B cell (primary cell): ENCODE results near the gene GPR87. TPM values are rescaled to one million over a fixed set of nuclear protein-coding genes. Genes with fewer than 3 reads are reported as not detected.
A peak's percentile ranks its signal among the peaks of the same experiment; 100 is the strongest.

Source experiments
- ATAC-seq: fragments of 200-7000 bp; cut with Tn5 transposase; one replicate; pipeline ENCODE4 v1.10.0; 2021; ENCODE audit warnings: low read depth, mild to moderate bottlenecking, moderate number of reproducible peaks, moderate library complexity
- CTCF ChIA-PET: fragments of 350-600 bp; sonication (Branson Sonifier 250); formaldehyde crosslinking; loops from one replicate; lab custom pipeline; 2021; ENCODE audit warnings: antibody characterized with exemption, inconsistent platforms; lab: Charles Lee
- POLR2A ChIA-PET: fragments of 350-600 bp; sonication (Branson Sonifier 250); formaldehyde crosslinking; loops from one replicate; lab custom pipeline; 2021; ENCODE audit warnings: antibody characterized with exemption; lab: Charles Lee
- DNase-seq: peaks from one replicate; pipeline ENCODE4 v3.0.0; 2013
- H2AFZ ChIP-seq: 2 replicates; pipeline ENCODE4 v1.6.1; 2012; ENCODE audit warnings: mild to moderate bottlenecking, low read depth, low read length; ENCODE audit not compliant: insufficient read depth, poor library complexity, severe bottlenecking
- H3K27ac ChIP-seq, 2 donors: 1 replicate in 1 of 2; 2 replicates in 1 of 2; pipeline ENCODE4 v1.5.1; 2012 to 2013; ENCODE audit warnings: low read length in 2 of 2, mild to moderate bottlenecking in 2 of 2, moderate library complexity in 1 of 2
- H3K27me3 ChIP-seq, 4 experiments: fragments of 200-600 bp in 1 of 4; sonication (generic) in 1 of 4; replicated peaks in 1 of 4; 1 replicate in 2 of 4; 2 replicates in 2 of 4; pipeline versions ENCODE4 v1.6.1 to v1.7.0; 2013 to 2016; ENCODE audit warnings: low read length in 3 of 4, mild to moderate bottlenecking in 2 of 4, mixed read lengths in 1 of 4, moderate library complexity in 1 of 4; ENCODE audit not compliant: insufficient read depth in 4 of 4, control insufficient read depth in 3 of 4; ENCODE audit errors: control extremely low read depth in 1 of 4
- H3K36me3 ChIP-seq, 2 experiments: replicated peaks in 1 of 2; 1 replicate in 1 of 2; 2 replicates in 1 of 2; pipeline versions ENCODE4 v1.6.1 to v1.7.1; 2013; ENCODE audit warnings: low read length in 1 of 2; ENCODE audit not compliant: insufficient read depth in 2 of 2, control insufficient read depth in 1 of 2; ENCODE audit errors: control extremely low read depth in 1 of 2, extremely low read depth in 1 of 2
- H3K4me1 ChIP-seq, 2 donors: fragments of 200-600 bp in 1 of 2; sonication (generic) in 1 of 2; 1 replicate in 1 of 2; 2 replicates in 1 of 2; pipeline versions ENCODE4 v1.5.1 to v1.6.1; 2013 to 2017; ENCODE audit warnings: low read length in 2 of 2; ENCODE audit not compliant: control insufficient read depth in 2 of 2, insufficient read depth in 2 of 2
- H3K4me2 ChIP-seq: replicated peaks from 2 replicates; pipeline ENCODE3; 2012; ENCODE audit warnings: mild to moderate bottlenecking, low read depth, low read length; ENCODE audit not compliant: poor library complexity, severe bottlenecking
- H3K4me3 ChIP-seq, 5 experiments: fragments of 200-600 bp in 1 of 5; sonication (generic) in 1 of 5; 1 replicate in 3 of 5; 2 replicates in 2 of 5; pipeline versions ENCODE4 v1.5.1 to v1.7.0; 2011 to 2016; ENCODE audit warnings: low read length in 4 of 5, mild to moderate bottlenecking in 4 of 5, low read depth in 2 of 5, control low read depth in 1 of 5, moderate library complexity in 1 of 5; ENCODE audit not compliant: insufficient read depth in 1 of 5; ENCODE audit errors: control extremely low read depth in 1 of 5, extremely low read depth in 1 of 5
- H3K79me2 ChIP-seq: fragments of 200-600 bp; sonication (generic); one replicate; pipeline ENCODE4 v1.6.0; 2016; ENCODE audit warnings: low read length; ENCODE audit not compliant: control insufficient read depth, insufficient read depth
- H3K9ac ChIP-seq: fragments of 200-600 bp; sonication (generic); 2 replicates; pipeline ENCODE4 v1.6.1; 2017; ENCODE audit warnings: mild to moderate bottlenecking, low read length, moderate library complexity
- H3K9me3 ChIP-seq, 3 donors: one replicate each; pipeline versions ENCODE4 v1.6.1 to v1.7.1; 2013; ENCODE audit warnings: low read length in 2 of 3; ENCODE audit not compliant: control insufficient read depth in 2 of 3, insufficient read depth in 1 of 3; ENCODE audit errors: control extremely low read depth in 1 of 3
- H4K20me1 ChIP-seq: 2 replicates; pipeline ENCODE4 v1.6.0; 2012; ENCODE audit warnings: mild to moderate bottlenecking, low read length; ENCODE audit not compliant: insufficient read depth, control insufficient read depth, poor library complexity, severe bottlenecking
- H3K27ac Mint-ChIP-seq: one replicate; pipeline ENCODE4 v1.8.0; 2021; ENCODE audit warnings: mixed read lengths
- H3K27me3 Mint-ChIP-seq: one replicate; pipeline ENCODE4 v1.8.0; 2021; ENCODE audit warnings: mixed read lengths
- H3K4me1 Mint-ChIP-seq: one replicate; pipeline ENCODE4 v1.8.0; 2021; ENCODE audit warnings: mixed read lengths
- H3K4me3 Mint-ChIP-seq: one replicate; pipeline ENCODE4 v1.8.0; 2021; ENCODE audit warnings: mixed read lengths
- H3K9me3 Mint-ChIP-seq: one replicate; pipeline ENCODE4 v1.8.0; 2022; ENCODE audit warnings: mixed read lengths; ENCODE audit not compliant: insufficient read depth
- CTCF ChIP-seq: fragments of 200-600 bp; IDR thresholded peaks from one replicate; pipeline ENCODE4 v1.8.0; 2022; ENCODE audit warnings: antibody characterized with exemption, mild to moderate bottlenecking
- EZH2 ChIP-seq: IDR thresholded peaks from 2 replicates; pipeline ENCODE4 v1.6.1; 2012; ENCODE audit warnings: borderline replicate concordance, low read depth, mild to moderate bottlenecking, moderate library complexity, low read length; ENCODE audit not compliant: insufficient read depth, poor library complexity, severe bottlenecking
- WGBS: methylation state at CpG from one replicate; pipeline ENCODE4 v1.1.5; 2013; ENCODE audit warnings: missing lambda C conversion rate; ENCODE audit not compliant: insufficient coverage; 5-methylcytosine and 5-hydroxymethylcytosine counted together
- intact Hi-C: fragments of 100-400 bp; cut with micrococcal nuclease; formaldehyde crosslinking; loops from one replicate; pipeline ENCODE4 v1.10.0; 2022
- polyA plus RNA-seq: library from polyadenylated mRNA; depleted of rRNA; stranded (reverse); fragments of >200 nt; gene quantifications from 2 replicates; pipeline ENCODE4 v1.2.3, GENCODE V29; 2012
- total RNA-seq, 2 donors: library from RNA; stranded (reverse); fragments of 120-200 nt in 1 of 2; gene quantifications; 1 replicate in 1 of 2; 2 replicates in 1 of 2; pipeline versions ENCODE4 v1.2.3 to v1.2.4, GENCODE V29; 2013 to 2022

GPR87 gene
- total and polyA plus RNA-seq, 2 donors (not counting 1 experiment from before 2014, with no cell fraction given): not detected

GRCh38 chr3:151268267-151269235, 48.1 kb downstream of the GPR87 start:
- Histone ChIP-seq H4K20me1 (no peaks in the 10 kb centered on the region), H3K9me3 (no peaks in the 10 kb centered on the region), H3K79me2 (peaks cover 55% of the 10 kb centered on the region), H3K27me3 (no peaks in the 10 kb centered on the region), H3K4me2 (peak overlapping the region; percentile 57), H3K4me1 (peaks cover 47 to 65% of the 10 kb centered on the region in 2 donors), H2AFZ (peak overlapping the region; percentile 35), H3K4me3 (peak overlapping the region in 1 of 5 experiments; percentile 17), H3K9ac (peak overlapping the region; percentile 31), H3K36me3 (peaks cover 0 to 1% of the 10 kb centered on the region in 2 experiments), H3K27ac (peak overlapping the region; percentile 60 to 66)
- no peaks in the 10 kb centered on the region for H3K9me3 Mint-ChIP-seq
- H3K4me1 Mint-ChIP-seq: peaks cover 82% of the 10 kb centered on the region
- peak overlapping the region; percentile 53 for H3K4me3 Mint-ChIP-seq
- ChIA-PET CTCF (interaction anchor here (1.8 to 10.2 kb wide), 3 partner anchors 10 to 39 kb away, joined by 6 to 115 read pairs (median 105); partner anchors contain the start of gene P2RY14), POLR2A (interaction anchor here (0.6 kb wide), 2 partner anchors 13 to 42 kb away, joined by 3 to 4 read pairs; no protein-coding TSS in a partner anchor)
- intact Hi-C loops: loop anchor here (5.0 to 10.0 kb wide), 3 partner anchors 666 to 1894 kb away; partner anchors contain the start of genes RAP2B and SELENOT
- ATAC-seq (no peak), DNase-seq (peak; percentile 60)
- TF ChIP-seq EZH2: no peak
- H3K27ac Mint-ChIP-seq: peak overlapping the region; percentile 89
- no peaks in the 10 kb centered on the region for H3K27me3 Mint-ChIP-seq
- WGBS: 14% methylated on average over 4 of the region's 11 CpGs

GRCh38 chr3:151267066-151267465, 49.6 kb downstream of the GPR87 start:
- Mint-ChIP-seq H3K4me1 (peaks cover 75% of the 10 kb centered on the region), H3K4me3 (no peak overlapping the region), H3K27me3 (no peaks in the 10 kb centered on the region), H3K27ac (peak overlapping the region; percentile 99), H3K9me3 (no peaks in the 10 kb centered on the region)
- no peaks in the 10 kb centered on the region for H3K36me3 ChIP-seq
- H3K27ac ChIP-seq: peak overlapping the region; percentile 97 to 99
- whole genome bisulfite sequencing: no CpG with 5 or more reads among the region's 1 CpG
- H2AFZ ChIP-seq: no peak overlapping the region
- no peaks in the 10 kb centered on the region for H3K9me3 ChIP-seq
- H3K79me2 ChIP-seq: peaks cover 58% of the 10 kb centered on the region
- no peaks in the 10 kb centered on the region for H3K27me3 ChIP-seq
- no peaks in the 10 kb centered on the region for H4K20me1 ChIP-seq
- no peak for TF ChIP-seq EZH2
- no peak for TF ChIP-seq CTCF
- peaks cover 47 to 63% of the 10 kb centered on the region in 2 donors for H3K4me1 ChIP-seq
- H3K4me2 ChIP-seq: no peak overlapping the region
- ChIA-PET CTCF (interaction anchor here (1.8 to 10.2 kb wide), 3 partner anchors 11 to 38 kb away, joined by 6 to 115 read pairs (median 105); partner anchors contain the start of gene P2RY14), POLR2A (interaction anchor here (0.6 to 2.3 kb wide), 2 partner anchors 9 to 635 kb away, joined by 5 to 14 read pairs; no protein-coding TSS in a partner anchor)
- no peak overlapping the region for H3K9ac ChIP-seq
- DNase-seq (no peak), ATAC-seq (no peak)
- H3K4me3 ChIP-seq: no peak overlapping the region
- intact Hi-C loops: loop anchor here (5.0 to 10.0 kb wide), 3 partner anchors 665 to 1895 kb away; partner anchors contain the start of genes RAP2B and SELENOT
